Endodermal cell (in vitro differentiated cells): ENCODE data around the gene SNX9. TPM values are rescaled to one million over a fixed set of nuclear protein-coding genes. Genes with fewer than 3 reads are reported as not detected.

Source experiments
- DNase-seq: peaks from one replicate; pipeline ENCODE4 v3.0.0-alpha.2; 2017
- H3K27ac ChIP-seq: 2 replicates; pipeline ENCODE4 v1.5.1; 2013; ENCODE audit warnings: mild to moderate bottlenecking, low read depth, low read length, moderate library complexity
- H3K27me3 ChIP-seq: 2 replicates; pipeline ENCODE4 v1.6.1; 2013; ENCODE audit warnings: mild to moderate bottlenecking, low read length, moderate library complexity; ENCODE audit not compliant: insufficient read depth, control insufficient read depth, poor library complexity, severe bottlenecking
- H3K36me3 ChIP-seq: 2 replicates; pipeline ENCODE4 v1.7.0; 2013; ENCODE audit warnings: mild to moderate bottlenecking, low read length, moderate library complexity; ENCODE audit not compliant: control insufficient read depth, insufficient read depth
- H3K4me1 ChIP-seq: one replicate; pipeline ENCODE4 v1.7.0; 2013; ENCODE audit warnings: low read length; ENCODE audit not compliant: control insufficient read depth, insufficient read depth
- H3K4me3 ChIP-seq: 2 replicates; pipeline ENCODE4 v1.5.1; 2013; ENCODE audit warnings: mild to moderate bottlenecking, low read length, moderate library complexity
- H3K9ac ChIP-seq: 2 replicates; pipeline ENCODE4 v1.6.1; 2013; ENCODE audit warnings: mild to moderate bottlenecking, low read length, moderate library complexity; ENCODE audit not compliant: poor library complexity, severe bottlenecking; ENCODE audit errors: extremely low read depth
- H3K9me3 ChIP-seq: 2 replicates; pipeline ENCODE4 v1.6.1; 2013; ENCODE audit warnings: mild to moderate bottlenecking, low read length, moderate library complexity; ENCODE audit not compliant: control insufficient read depth
- H3K27ac Mint-ChIP-seq: 2 replicates; pipeline ENCODE4 v1.8.0; 2020; ENCODE audit warnings: mixed read lengths
- H3K27me3 Mint-ChIP-seq: 2 replicates; pipeline ENCODE4 v1.8.0; 2021; ENCODE audit warnings: mild to moderate bottlenecking, mixed read lengths; ENCODE audit not compliant: insufficient read depth
- H3K36me3 Mint-ChIP-seq: 2 replicates; pipeline ENCODE4 v1.8.0; 2020; ENCODE audit warnings: low read depth, mixed read lengths
- H3K4me1 Mint-ChIP-seq: 2 replicates; pipeline ENCODE4 v1.8.0; 2020; ENCODE audit warnings: mixed read lengths
- H3K4me3 Mint-ChIP-seq: 2 replicates; pipeline ENCODE4 v1.8.0; 2020; ENCODE audit warnings: mild to moderate bottlenecking, moderate library complexity, mixed read lengths
- H3K9me3 Mint-ChIP-seq: 2 replicates; pipeline ENCODE4 v1.8.0; 2020; ENCODE audit warnings: mild to moderate bottlenecking, mixed read lengths
- WGBS, 2 experiments: methylation state at CpG; one replicate each; pipeline versions ENCODE4 v1.1.5 to v1.1.7; 2013; ENCODE audit warnings: missing lambda C conversion rate in 2 of 2, mixed read lengths in 1 of 2; ENCODE audit not compliant: insufficient coverage in 1 of 2, insufficient read length in 1 of 2; 5-methylcytosine and 5-hydroxymethylcytosine counted together
- total RNA-seq, 2 donors: library from RNA; stranded (reverse); fragmentation: NEBNext Ultra II Directional in 1 of 2; extraction: Animal tissue kit (Norgen Biotek cat#: 25700) in 1 of 2; gene quantifications; 2 replicates in 1 of 2; 3 replicates in 1 of 2; pipeline ENCODE4 v1.2.1, GENCODE V29; 2021
- TF ChIP-seq, protein P1 (sequence below): fragments of 200-600 bp; sonication (generic); conservative IDR thresholded peaks from 2 replicates; pipeline ENCODE4 v1.5.0; 2021; ENCODE audit warnings: antibody characterized with exemption, mild to moderate bottlenecking

The SNX9 gene
- total RNA-seq, 2 donors from 2014 or later = 30.6 to 33.0 TPM

DNA sequence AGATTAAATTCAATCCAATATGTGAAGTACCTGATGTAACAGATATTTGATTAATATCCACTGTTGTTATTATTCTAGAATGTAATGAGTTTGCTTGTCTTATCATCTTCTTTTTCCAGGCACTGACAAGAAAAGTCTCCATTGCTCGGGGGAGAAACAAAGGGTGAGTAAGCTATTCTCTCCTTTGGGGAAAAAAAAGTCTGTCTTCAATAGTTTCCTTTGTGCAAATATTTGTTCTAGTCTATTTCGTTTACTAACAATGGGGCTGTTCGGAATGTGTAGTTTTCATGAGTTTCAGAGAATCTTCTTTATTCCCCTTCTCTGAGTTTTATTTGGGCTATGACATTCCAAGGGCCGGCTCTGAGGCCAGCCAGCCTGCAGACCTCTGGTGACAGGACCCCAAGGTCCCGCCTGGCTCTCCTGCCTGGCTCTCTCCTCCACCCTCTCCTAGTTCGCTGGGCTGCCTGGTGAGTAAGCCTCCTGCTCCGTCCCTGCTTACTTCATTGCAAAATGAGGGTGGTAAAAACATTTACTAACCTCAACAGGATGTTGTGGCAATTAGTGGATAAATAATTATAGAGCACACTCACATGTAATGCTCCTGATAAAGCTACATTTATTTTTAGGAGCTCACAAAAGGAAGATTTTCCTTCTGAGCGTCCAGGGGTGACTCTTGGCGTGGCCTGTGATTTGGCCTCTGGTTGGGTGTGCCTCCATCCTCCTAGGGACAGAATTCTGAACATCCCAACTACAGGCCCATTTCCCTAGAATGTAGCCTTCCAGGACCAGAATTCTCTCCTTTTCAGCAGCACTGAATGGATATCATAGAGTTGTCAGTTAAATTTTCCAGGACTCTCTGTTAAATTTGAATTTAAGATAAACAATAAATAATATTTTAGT, 43.1 kb upstream of the SNX9 start:
- 88 to 92% methylated on average over 3 to 9 of the region's 9 CpGs for WGBS, 2 experiments
- no peak overlapping the region for H3K4me3 Mint-ChIP-seq

DNA sequence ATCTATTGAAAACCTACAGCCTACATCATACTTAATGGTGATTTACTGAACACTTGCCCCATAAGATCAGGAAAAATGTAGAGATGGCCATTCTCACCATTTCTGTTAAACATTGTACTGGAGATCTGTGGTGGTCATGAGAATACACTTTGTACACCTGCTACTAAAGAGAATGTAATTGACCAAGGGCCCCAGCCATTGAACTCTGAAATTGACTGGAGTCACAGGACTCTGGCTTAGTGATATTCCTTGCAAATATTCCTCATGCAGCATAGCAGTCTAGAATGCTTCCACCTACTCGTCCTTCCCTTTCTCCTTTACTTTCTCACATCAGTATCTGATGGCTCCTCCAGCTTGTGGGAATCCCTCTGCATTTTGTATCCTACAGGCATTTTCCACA, 37.4 kb upstream of the SNX9 start:
- no peaks in the 10 kb centered on the region for H3K36me3 ChIP-seq
- H3K9me3 Mint-ChIP-seq = peaks cover 4% of the 10 kb centered on the region

More for the DNA sequence above, 43.1 kb upstream of the SNX9 start:
- no peaks in the 10 kb centered on the region for H3K4me1 Mint-ChIP-seq
- no peak for DNase-seq
- peaks cover 4% of the 10 kb centered on the region for H3K9me3 Mint-ChIP-seq
- Histone ChIP-seq H3K27ac (no peak overlapping the region), H3K9ac (no peak overlapping the region), H3K9me3 (no peaks in the 10 kb centered on the region), H3K4me3 (no peak overlapping the region), H3K27me3 (no peaks in the 10 kb centered on the region), H3K4me1 (no peaks in the 10 kb centered on the region), H3K36me3 (no peaks in the 10 kb centered on the region)
- TF ChIP-seq, protein P1, sequence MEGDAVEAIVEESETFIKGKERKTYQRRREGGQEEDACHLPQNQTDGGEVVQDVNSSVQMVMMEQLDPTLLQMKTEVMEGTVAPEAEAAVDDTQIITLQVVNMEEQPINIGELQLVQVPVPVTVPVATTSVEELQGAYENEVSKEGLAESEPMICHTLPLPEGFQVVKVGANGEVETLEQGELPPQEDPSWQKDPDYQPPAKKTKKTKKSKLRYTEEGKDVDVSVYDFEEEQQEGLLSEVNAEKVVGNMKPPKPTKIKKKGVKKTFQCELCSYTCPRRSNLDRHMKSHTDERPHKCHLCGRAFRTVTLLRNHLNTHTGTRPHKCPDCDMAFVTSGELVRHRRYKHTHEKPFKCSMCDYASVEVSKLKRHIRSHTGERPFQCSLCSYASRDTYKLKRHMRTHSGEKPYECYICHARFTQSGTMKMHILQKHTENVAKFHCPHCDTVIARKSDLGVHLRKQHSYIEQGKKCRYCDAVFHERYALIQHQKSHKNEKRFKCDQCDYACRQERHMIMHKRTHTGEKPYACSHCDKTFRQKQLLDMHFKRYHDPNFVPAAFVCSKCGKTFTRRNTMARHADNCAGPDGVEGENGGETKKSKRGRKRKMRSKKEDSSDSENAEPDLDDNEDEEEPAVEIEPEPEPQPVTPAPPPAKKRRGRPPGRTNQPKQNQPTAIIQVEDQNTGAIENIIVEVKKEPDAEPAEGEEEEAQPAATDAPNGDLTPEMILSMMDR = no peak
- no peak overlapping the region for H3K27ac Mint-ChIP-seq
- H3K36me3 Mint-ChIP-seq = no peaks in the 10 kb centered on the region
- H3K27me3 Mint-ChIP-seq = no peaks in the 10 kb centered on the region

DNA sequence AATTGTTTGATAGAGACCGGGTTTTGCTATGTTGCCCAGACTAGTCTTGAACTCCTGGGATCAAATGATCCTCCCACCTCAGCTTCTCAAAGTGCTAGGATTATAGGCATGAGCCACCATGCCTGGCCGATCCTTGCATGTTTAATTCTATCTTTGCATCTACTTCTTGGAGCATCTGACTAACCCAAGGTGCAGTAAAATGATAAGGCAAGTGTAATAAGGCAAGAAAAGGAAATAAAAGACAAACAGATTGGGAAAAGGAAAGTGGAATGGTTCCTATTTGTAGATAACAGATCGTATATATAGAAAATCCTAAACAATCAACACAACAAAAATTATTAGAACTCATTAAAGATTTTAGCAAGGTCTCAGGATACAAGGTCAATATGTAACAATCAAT, 36.8 kb upstream of the SNX9 start:
- H3K9ac ChIP-seq = no peak overlapping the region
- no peaks in the 10 kb centered on the region for H3K36me3 ChIP-seq
- no peak overlapping the region for H3K4me3 Mint-ChIP-seq
- no peaks in the 10 kb centered on the region for H3K27me3 Mint-ChIP-seq
- peaks cover 4% of the 10 kb centered on the region for H3K9me3 Mint-ChIP-seq
- H3K27ac ChIP-seq = no peak overlapping the region
- no peaks in the 10 kb centered on the region for H3K27me3 ChIP-seq
- H3K9me3 ChIP-seq = no peaks in the 10 kb centered on the region
- no peak for DNase-seq
- H3K27ac Mint-ChIP-seq = no peak overlapping the region
- WGBS, 2 experiments = 88% methylated on average over 2 to 3 of the region's 3 CpGs
- H3K36me3 Mint-ChIP-seq = no peaks in the 10 kb centered on the region
- H3K4me1 ChIP-seq = no peaks in the 10 kb centered on the region
- no peak overlapping the region for H3K4me3 ChIP-seq
- H3K4me1 Mint-ChIP-seq = no peaks in the 10 kb centered on the region
- TF ChIP-seq, protein P1 = no peak

More for the DNA sequence above, 37.4 kb upstream of the SNX9 start:
- Histone ChIP-seq H3K27ac (no peak overlapping the region), H3K9ac (no peak overlapping the region), H3K4me1 (no peaks in the 10 kb centered on the region), H3K4me3 (no peak overlapping the region), H3K27me3 (no peaks in the 10 kb centered on the region), H3K9me3 (no peaks in the 10 kb centered on the region)
- no peak overlapping the region for H3K4me3 Mint-ChIP-seq
- WGBS, 2 experiments = 83 to 85% methylated on average over 1 of the region's 1 CpG
- no peaks in the 10 kb centered on the region for H3K4me1 Mint-ChIP-seq
- DNase-seq = no peak
- H3K27ac Mint-ChIP-seq = no peak overlapping the region
- H3K27me3 Mint-ChIP-seq = no peaks in the 10 kb centered on the region
- TF ChIP-seq, protein P1 = no peak
- no peaks in the 10 kb centered on the region for H3K36me3 Mint-ChIP-seq
